ENCODE results near the gene RETREG1.

GRCh38 chr5:16558984-16559629 lies 57.7 kb downstream of the RETREG1 start:
- TF ChIP-seq CTCF (conservative IDR thresholded peaks at IDR 0.05; ENCODE audit: low read length) (no peak), EZH2phosphoT487 (IDR thresholded peaks at IDR 0.05; ENCODE audit: borderline replicate concordance) (no peak)
